ENCODE results near the gene ZBTB42.

DNA sequence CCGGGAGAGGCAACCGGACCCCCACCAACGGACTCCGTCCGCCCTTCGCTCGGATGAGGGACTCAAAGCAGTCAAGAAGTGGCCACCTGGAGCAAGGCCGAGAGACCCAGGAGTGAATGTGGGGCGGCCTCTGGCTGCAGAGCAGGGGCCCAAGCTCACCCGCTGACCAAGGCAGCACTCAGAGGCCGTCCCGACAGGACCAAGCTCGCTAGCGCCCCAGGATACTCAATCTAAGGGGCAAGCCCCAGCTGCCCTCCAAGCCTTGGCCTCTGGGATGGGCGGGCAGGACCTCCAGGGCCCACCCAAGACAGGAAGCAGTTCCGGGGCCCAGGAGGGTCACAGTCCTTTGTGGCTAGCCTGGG, 6.3 kb upstream of the ZBTB42 start:
- TF ChIP-seq POLR2A (IDR thresholded peaks at IDR 0.05; ENCODE audit: low read depth, low read length) = no peak; the same call in 1 of the 2 replicates
- no peak for TF ChIP-seq POLR2AphosphoS5 (IDR thresholded peaks at IDR 0.05; ENCODE audit: low read depth, low read length)
- TF ChIP-seq TAF1 (IDR thresholded peaks at IDR 0.05; ENCODE audit: borderline replicate concordance, low read depth, low read length) = no peak
